GM12878 (cell line): ENCODE data around the gene IFT122. TPM values are rescaled to one million over a fixed set of nuclear protein-coding genes. Genes with fewer than 3 reads are reported as not detected.

Experiments used
- ATAC-seq: fragments of 200-7000 bp; cut with Tn5 transposase; 3 replicates; pipeline ENCODE4 v1.9.1; 2020; ENCODE audit warnings: mild to moderate bottlenecking, moderate library complexity
- BruUV-seq: library from RNA; stranded (reverse); fragments of 400-500 nt; replicated peaks from 2 replicates; lab custom pipeline; 2021; lab: Mats Ljungman, UMichigan
- CTCF ChIA-PET: fragments of 300-600 bp; sonication (Branson Sonifier 250); formaldehyde crosslinking; extraction: SDS; loops from one replicate; lab custom pipeline; 2021; ENCODE audit warnings: inconsistent platforms; lab: Yijun Ruan, JAX
- POLR2A ChIA-PET: fragments of 350-600 bp; formaldehyde crosslinking; extraction: SDS; loops from one replicate; lab custom pipeline; 2021; ENCODE audit warnings: inconsistent platforms; lab: Charles Lee
- RAD21 ChIA-PET: fragments of 300-600 bp; sonication (Branson Sonifier 250); formaldehyde crosslinking; loops from one replicate; lab custom pipeline; 2023; ENCODE audit warnings: antibody characterized with exemption; ENCODE audit not compliant: unreplicated experiment; lab: Charles Lee
- SMC1A ChIA-PET: fragments of 300-600 bp; sonication (Branson Sonifier 250); formaldehyde crosslinking; loops from one replicate; lab custom pipeline; 2023; ENCODE audit not compliant: unreplicated experiment, uncharacterized antibody; lab: Charles Lee
- DNase-seq: peaks from one replicate; pipeline ENCODE4 v3.0.0-alpha.2; 2011; ENCODE audit warnings: low read depth, low spot score
- FAIRE-seq: peaks from 3 replicates; lab custom pipeline; 2011; peaks lifted over from hg19 to GRCh38; lab: Jason Lieb, UNC
- H2AFZ ChIP-seq: 2 replicates; pipeline ENCODE4 v1.6.0; 2011; ENCODE audit warnings: low read depth, low read length, control low read depth; ENCODE audit not compliant: control insufficient read depth
- H3K27ac ChIP-seq: 2 replicates; pipeline ENCODE4 v1.5.1; 2011; ENCODE audit warnings: control low read depth; ENCODE audit not compliant: control insufficient read depth, insufficient read depth
- H3K27me3 ChIP-seq, 2 experiments: replicated peaks in 1 of 2; 2 replicates each; pipeline versions ENCODE4 v1.6.0 to v1.6.1; 2011; ENCODE audit warnings: low read length in 1 of 2; ENCODE audit not compliant: control insufficient read depth in 2 of 2, insufficient read depth in 2 of 2
- H3K36me3 ChIP-seq, 2 experiments: 2 replicates each; pipeline ENCODE4 v1.5.1; 2011; ENCODE audit warnings: low read length in 1 of 2; ENCODE audit not compliant: control insufficient read depth in 2 of 2, insufficient read depth in 2 of 2
- H3K4me1 ChIP-seq: 2 replicates; pipeline ENCODE4 v1.6.1; 2011; ENCODE audit warnings: mild to moderate bottlenecking, low read length, moderate library complexity, mixed read lengths; ENCODE audit not compliant: control insufficient read depth, insufficient read depth
- H3K4me2 ChIP-seq: 2 replicates; pipeline ENCODE4 v1.6.0; 2011; ENCODE audit warnings: control low read depth; ENCODE audit not compliant: control insufficient read depth, insufficient read depth
- H3K4me3 ChIP-seq: fragments of 200-600 bp; sonication (generic); 2 replicates; pipeline ENCODE4 v1.5.1; 2016
- H3K79me2 ChIP-seq: 2 replicates; pipeline ENCODE4 v1.6.0; 2011; ENCODE audit warnings: low read length; ENCODE audit not compliant: control insufficient read depth, insufficient read depth
- H3K9ac ChIP-seq: 2 replicates; pipeline ENCODE4 v1.8.0; 2011; ENCODE audit warnings: low read length, control low read depth, mixed read lengths; ENCODE audit not compliant: control insufficient read depth, insufficient read depth
- H3K9me3 ChIP-seq: replicated peaks from 3 replicates; pipeline ENCODE4 v1.5.1; 2011; ENCODE audit warnings: mild to moderate bottlenecking, low read length; ENCODE audit not compliant: control insufficient read depth, insufficient read depth
- H4K20me1 ChIP-seq: 2 replicates; pipeline ENCODE4 v1.6.0; 2011; ENCODE audit not compliant: control insufficient read depth, insufficient read depth
- CBFB ChIP-seq: IDR thresholded peaks from 2 replicates; pipeline ENCODE4 v1.6.1; 2016; ENCODE audit warnings: antibody characterized with exemption, low read depth
- EZH2 ChIP-seq: IDR thresholded peaks from 2 replicates; pipeline ENCODE4 v1.6.1; 2012; ENCODE audit warnings: low read depth, mild to moderate bottlenecking, control low read depth, inconsistent platforms, low read length, borderline replicate concordance; ENCODE audit not compliant: control insufficient read depth
- NFXL1 ChIP-seq: fragments of 450-650 bp; IDR thresholded peaks from 2 replicates; pipeline ENCODE4 v1.6.1; 2017; ENCODE audit warnings: antibody characterized with exemption, mild to moderate bottlenecking, borderline replicate concordance
- TAF1 ChIP-seq: IDR thresholded peaks from 2 replicates; pipeline ENCODE4 v1.6.1; 2011; ENCODE audit warnings: mild to moderate bottlenecking, low read depth, low read length, borderline replicate concordance
- ZBTB40 ChIP-seq: fragments of 450-650 bp; IDR thresholded peaks from 2 replicates; pipeline ENCODE4 v1.6.1; 2016; ENCODE audit warnings: mild to moderate bottlenecking, moderate library complexity, borderline replicate concordance
- WGBS: methylation state at CpG from one replicate; pipeline ENCODE4 v1.1.6; 2016; ENCODE audit warnings: low lambda C conversion rate; ENCODE audit not compliant: insufficient replicate concordance, insufficient coverage; ENCODE audit errors: missing lambda C conversion rate; 5-methylcytosine and 5-hydroxymethylcytosine counted together
- in situ Hi-C: fragments of 300-500 bp; cut with MboI; formaldehyde crosslinking; loops from 9 replicates; pipeline ENCODE4 v1.14.3; 2018; ENCODE audit warnings: mixed read lengths
- intact Hi-C: fragments of 100-400 bp; cut with micrococcal nuclease; formaldehyde crosslinking; loops from one replicate; pipeline ENCODE4 v1.14.2; 2022; ENCODE audit not compliant: unreplicated experiment
- polyA plus RNA-seq, 11 experiments: library from polyadenylated mRNA; depleted of rRNA in 4 of 11; unstranded in 6 of 11; stranded (reverse) in 5 of 11; fragments of >200 nt; fragmentation: Nextera tagmentation in 4 of 11; fragmentation: Illumina TruSeq in 1 of 11; extraction: Ambion mirVana in 4 of 11; extraction: Trizol in 1 of 11; gene quantifications; 1 replicate in 1 of 11; 2 replicates in 10 of 11; pipeline versions ENCODE4 v1.2.1 to v1.2.3, GENCODE V29; 2011 to 2016; ENCODE audit warnings: inconsistent platforms in 2 of 11, missing spikeins in 2 of 11, low read depth in 1 of 11
- total RNA-seq, 4 experiments: library from RNA; depleted of rRNA in 3 of 4; stranded (reverse); fragments of >200 nt in 3 of 4; fragmentation: Illumina TruSeq in 1 of 4; extraction: Trizol in 1 of 4; gene quantifications; 2 replicates each; pipeline versions ENCODE4 v1.2.1 to v1.2.3, GENCODE V29; 2013 to 2021

Gene IFT122
- total and polyA plus RNA-seq, 10 of the 15 experiments (the other 5 are each of a cell fraction or from before 2014, with no cell fraction given), result 1.8 to 19.2 (median 8.4) TPM

DNA sequence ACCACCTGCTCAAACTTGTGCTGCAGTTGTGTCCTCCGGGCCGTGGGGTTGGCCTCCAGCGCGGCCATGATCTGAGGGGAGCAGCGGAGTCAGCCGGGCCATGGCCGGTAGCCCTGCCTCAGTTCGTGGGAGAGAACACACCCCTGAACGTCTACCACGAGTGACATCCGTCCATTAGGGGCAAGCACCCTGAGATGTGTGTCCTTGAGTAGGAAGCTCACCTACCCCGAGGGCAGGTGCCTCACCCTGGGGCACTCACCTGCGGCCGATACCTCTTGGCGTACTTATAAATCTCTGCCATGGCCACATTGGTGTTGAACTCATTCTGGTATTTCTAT is 116.3 kb downstream of the IFT122 start:
- FAIRE-seq, result no peak
- Histone ChIP-seq H3K27ac (no peak overlapping the region), H3K4me3 (no peak overlapping the region), H3K79me2 (no peaks in the 10 kb centered on the region), H3K27me3 (peaks cover 2 to 7% of the 10 kb centered on the region in 2 experiments; a peak in 3 of 4 replicates), H3K9me3 (no peaks in the 10 kb centered on the region), H3K4me1 (no peaks in the 10 kb centered on the region), H3K4me2 (no peak overlapping the region), H4K20me1 (no peaks in the 10 kb centered on the region), H3K9ac (no peak overlapping the region), H3K36me3 (no peaks in the 10 kb centered on the region), H2AFZ (no peak overlapping the region)
- intact Hi-C loops (no loop called here), in situ Hi-C loops (no loop called here)
- TF ChIP-seq ZBTB40, result no peak
- no peak for TF ChIP-seq NFXL1
- TF ChIP-seq CBFB, result no peak
- TF ChIP-seq TAF1, result no peak
- TF ChIP-seq EZH2, result no peak
- POLR2A ChIA-PET, result no interaction called here
- ATAC-seq, result no peak
- WGBS, result 59% methylated on average over 15 of the region's 15 CpGs
- no peak for DNase-seq
- RAD21 ChIA-PET, result no interaction called here
- BruUV-seq, result no TSS peak
- SMC1A ChIA-PET, result interaction anchor here (1.3 kb wide), 1 partner anchor 177 kb away, joined by 4 read pairs; no protein-coding TSS in a partner anchor
- CTCF ChIA-PET, result no interaction called here
